Activated T-cell treated with anti-CD3 and anti-CD28 coated beads for 1 hour (primary cell): ENCODE measurements around the gene LDB3.

Source experiments
- DNase-seq: peaks from one replicate; pipeline ENCODE4 v3.0.0-alpha.2; 2020; ENCODE audit warnings: low read depth

Gene LDB3

GRCh38 chr10:86706401-86706841, 38.1 kb downstream of the LDB3 start:
- DNase-seq: no peak

- DNase-seq: no peak
These were observed 38.7 kb downstream of the LDB3 start for GRCh38 chr10:86706977-86707376.

GRCh38 chr10:86707505-86707904, 39.2 kb downstream of the LDB3 start:
- DNase-seq: no peak

GRCh38 chr10:86708068-86708782, 39.9 kb downstream of the LDB3 start:
- DNase-seq: no peak

GRCh38 chr10:86708783-86709380, 40.6 kb downstream of the LDB3 start:
- DNase-seq: no peak

GRCh38 chr10:86709396-86710185, 41.3 kb downstream of the LDB3 start:
- DNase-seq: no peak

- peak; percentile 70 for DNase-seq
These were observed 42.7 kb downstream of the LDB3 start for GRCh38 chr10:86710987-86711512.

- peak; percentile 30 for DNase-seq
These were observed 43.4 kb downstream of the LDB3 start for GRCh38 chr10:86711513-86712316.

GRCh38 chr10:86712317-86712707, 44.0 kb downstream of the LDB3 start:
- DNase-seq: no peak

GRCh38 chr10:86715156-86715795, 47.0 kb downstream of the LDB3 start:
- DNase-seq: no peak

GRCh38 chr10:86715836-86716235, 47.5 kb downstream of the LDB3 start:
- DNase-seq: no peak

GRCh38 chr10:86716466-86716865, 48.2 kb downstream of the LDB3 start:
- DNase-seq: no peak

GRCh38 chr10:86718556-86718955, 50.2 kb downstream of the LDB3 start:
- DNase-seq: no peak

GRCh38 chr10:86721232-86721631, 52.9 kb downstream of the LDB3 start:
- no peak for DNase-seq

- DNase-seq: no peak
These were observed 54.7 kb downstream of the LDB3 start for GRCh38 chr10:86723009-86723408.

- no peak for DNase-seq
These were observed 56.1 kb downstream of the LDB3 start for GRCh38 chr10:86724445-86724844.

- no peak for DNase-seq
These were observed 57.8 kb downstream of the LDB3 start for GRCh38 chr10:86725980-86726676.

- no peak for DNase-seq
These were observed 58.3 kb downstream of the LDB3 start for GRCh38 chr10:86726677-86726999.

GRCh38 chr10:86727470-86727869, 59.2 kb downstream of the LDB3 start:
- no peak for DNase-seq

GRCh38 chr10:86728056-86728455, 59.7 kb downstream of the LDB3 start:
- no peak for DNase-seq

- DNase-seq: no peak
These were observed 61.4 kb downstream of the LDB3 start for GRCh38 chr10:86729677-86730076.
